Calu3 (cell line): ENCODE measurements around the gene PAX9. TPM values are rescaled to one million over a fixed set of nuclear protein-coding genes. Genes with fewer than 3 reads are reported as not detected.

ENCODE experiments used
- BruUV-seq: library from RNA; stranded (reverse); fragments of 400-500 nt; replicated peaks from 2 replicates; lab custom pipeline; 2021; lab: Mats Ljungman, UMichigan
- CTCF ChIA-PET: fragments of 300-600 bp; sonication (Branson Sonifier 250); formaldehyde crosslinking; loops from one replicate; lab custom pipeline; 2022; ENCODE audit warnings: antibody characterized with exemption; lab: Charles Lee
- DNase-seq: peaks from one replicate; pipeline ENCODE4 v3.0.0; 2022
- H3K27ac Mint-ChIP-seq: one replicate; pipeline ENCODE4 v1.8.0; 2022; ENCODE audit warnings: mixed read lengths; ENCODE audit not compliant: unreplicated experiment
- H3K27me3 Mint-ChIP-seq: one replicate; pipeline ENCODE4 v1.8.0; 2022; ENCODE audit warnings: mixed read lengths; ENCODE audit not compliant: unreplicated experiment
- H3K36me3 Mint-ChIP-seq: one replicate; pipeline ENCODE4 v1.8.0; 2022; ENCODE audit warnings: mild to moderate bottlenecking, moderate library complexity, mixed read lengths; ENCODE audit not compliant: insufficient read depth, unreplicated experiment
- H3K4me1 Mint-ChIP-seq: one replicate; pipeline ENCODE4 v1.8.0; 2022; ENCODE audit warnings: mild to moderate bottlenecking, low read depth, mixed read lengths; ENCODE audit not compliant: unreplicated experiment
- H3K4me3 Mint-ChIP-seq: one replicate; pipeline ENCODE4 v1.8.0; 2022; ENCODE audit warnings: mild to moderate bottlenecking, low read depth, moderate library complexity, mixed read lengths; ENCODE audit not compliant: unreplicated experiment
- H3K9me3 Mint-ChIP-seq: one replicate; pipeline ENCODE4 v1.8.0; 2022; ENCODE audit warnings: low read depth, mixed read lengths; ENCODE audit not compliant: unreplicated experiment
- CTCF ChIP-seq: fragments of 200-600 bp; IDR thresholded peaks from one replicate; pipeline ENCODE4 v1.8.0; 2022; ENCODE audit warnings: antibody characterized with exemption; ENCODE audit not compliant: unreplicated experiment
- intact Hi-C: fragments of 100-400 bp; cut with micrococcal nuclease; formaldehyde crosslinking; loops from one replicate; pipeline ENCODE4 v1.10.0; 2022; ENCODE audit not compliant: unreplicated experiment
- total RNA-seq: library from RNA; stranded (reverse); gene quantifications from 2 replicates; pipeline ENCODE4 v1.2.3, GENCODE V29; 2022

The PAX9 gene
- total RNA-seq, 1 experiment from 2014 or later: 4.5 TPM

- no TSS peak for BruUV-seq
- H3K4me3 Mint-ChIP-seq: no peak overlapping the region
- H3K9me3 Mint-ChIP-seq: no peaks in the 10 kb centered on the region
- no peak for TF ChIP-seq CTCF
- no peak for DNase-seq
- no peaks in the 10 kb centered on the region for H3K36me3 Mint-ChIP-seq
- H3K27me3 Mint-ChIP-seq: peaks cover 23% of the 10 kb centered on the region
- H3K27ac Mint-ChIP-seq: no peak overlapping the region
- intact Hi-C loops: no loop called here
- no peaks in the 10 kb centered on the region for H3K4me1 Mint-ChIP-seq
- CTCF ChIA-PET: no interaction called here
Measured at GRCh38 chr14:36627981-36628380, 33.7 kb upstream of the PAX9 start.

DNA sequence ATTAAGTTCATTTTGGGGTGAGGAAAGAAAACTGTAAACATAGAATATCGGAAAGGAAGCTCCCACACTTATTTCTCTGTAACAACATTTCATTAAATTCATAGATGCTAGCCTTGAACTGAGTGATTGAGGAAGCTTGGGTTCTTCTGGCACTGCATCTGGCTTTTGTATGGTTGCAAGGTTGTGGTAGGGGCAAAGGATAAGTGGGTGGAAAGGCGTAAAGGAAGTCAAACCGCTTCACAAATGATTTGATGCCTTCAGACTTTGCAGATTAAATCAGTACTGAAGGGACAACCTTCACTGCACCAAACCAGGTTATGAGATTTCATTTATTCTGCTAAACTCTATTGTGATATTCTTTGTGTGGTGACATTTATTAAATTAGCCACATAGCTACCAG is 28.1 kb upstream of the PAX9 start:
- CTCF ChIA-PET: no interaction called here
- Mint-ChIP-seq H3K27me3 (peaks cover 22% of the 10 kb centered on the region), H3K36me3 (no peaks in the 10 kb centered on the region), H3K9me3 (no peaks in the 10 kb centered on the region), H3K4me1 (no peaks in the 10 kb centered on the region), H3K4me3 (no peak overlapping the region), H3K27ac (no peak overlapping the region)
- intact Hi-C loops: no loop called here
- DNase-seq: no peak
- TF ChIP-seq CTCF: no peak
- no TSS peak for BruUV-seq

GRCh38 chr14:36646664-36647416 is 14.8 kb upstream of the PAX9 start:
- Mint-ChIP-seq H3K27me3 (peaks cover 47% of the 10 kb centered on the region), H3K4me1 (no peaks in the 10 kb centered on the region), H3K9me3 (no peaks in the 10 kb centered on the region), H3K36me3 (peaks cover 8% of the 10 kb centered on the region), H3K4me3 (peak overlapping the region; percentile 79), H3K27ac (no peak overlapping the region)
- CTCF ChIA-PET: interaction anchor here (0.7 to 3.5 kb wide), 5 partner anchors 10 to 470 kb away, joined by 3 to 36 read pairs (median 8); no protein-coding TSS in a partner anchor
- BruUV-seq: no TSS peak
- no peak for TF ChIP-seq CTCF
- DNase-seq: peak; percentile 44
- intact Hi-C loops: loop anchor here (5.0 kb wide), 2 partner anchors 475 to 490 kb away; no protein-coding TSS in a partner anchor

- no TSS peak for BruUV-seq
- intact Hi-C loops: loop anchor here (5.0 kb wide), 2 partner anchors 475 to 490 kb away; no protein-coding TSS in a partner anchor
Measured at GRCh38 chr14:36647417-36647823, 14.2 kb upstream of the PAX9 start.

More at GRCh38 chr14:36647417-36647823, 14.2 kb upstream of the PAX9 start:
- H3K4me1 Mint-ChIP-seq: no peaks in the 10 kb centered on the region
- peaks cover 42% of the 10 kb centered on the region for H3K27me3 Mint-ChIP-seq
- peak overlapping the region; percentile 79 for H3K4me3 Mint-ChIP-seq
- H3K36me3 Mint-ChIP-seq: peaks cover 8% of the 10 kb centered on the region
- CTCF ChIA-PET: interaction anchor here (1.2 to 3.5 kb wide), 5 partner anchors 9 to 502 kb away, joined by 7 to 36 read pairs (median 8); no protein-coding TSS in a partner anchor
- TF ChIP-seq CTCF: no peak
- H3K9me3 Mint-ChIP-seq: no peaks in the 10 kb centered on the region
- no peak for DNase-seq
- no peak overlapping the region for H3K27ac Mint-ChIP-seq
